HEK293 (cell line): Measurements from ENCODE around the gene MAK.

ENCODE experiments used
- CTCF ChIA-PET: fragments of 350-600 bp; formaldehyde crosslinking; extraction: SDS; loops from one replicate; lab custom pipeline; 2021; ENCODE audit warnings: antibody characterized with exemption; lab: Yijun Ruan, JAX
- POLR2A ChIA-PET: fragments of 300-600 bp; formaldehyde crosslinking; extraction: SDS; loops from one replicate; lab custom pipeline; 2020; ENCODE audit warnings: antibody characterized with exemption, inconsistent platforms; lab: Yijun Ruan, JAX
- H3K27ac ChIP-seq: fragments of 200-500 bp; sonication (Bioruptor generic); 2 replicates; pipeline ENCODE4 v1.5.1; 2014; ENCODE audit warnings: low read depth, low read length, control low read depth, inconsistent platforms; ENCODE audit errors: extremely low read depth
- H3K36me3 ChIP-seq, 2 experiments: fragments of 200-500 bp in 1 of 2; sonication (Bioruptor generic) in 1 of 2; 1 replicate in 1 of 2; 2 replicates in 1 of 2; pipeline ENCODE4 v1.5.1; 2014 to 2017; ENCODE audit warnings: inconsistent platforms in 2 of 2, low read length in 2 of 2; ENCODE audit not compliant: control insufficient read depth in 2 of 2, insufficient read depth in 1 of 2
- H3K4me1 ChIP-seq: fragments of 200-500 bp; sonication (Bioruptor generic); 2 replicates; pipeline ENCODE4 v1.5.1; 2014; ENCODE audit warnings: mild to moderate bottlenecking, low read length, inconsistent platforms; ENCODE audit not compliant: control insufficient read depth, insufficient read depth
- H3K4me3 ChIP-seq: 2 replicates; pipeline ENCODE4 v1.5.1; 2011; ENCODE audit warnings: low read depth, mild to moderate bottlenecking, control low read depth, low read length, moderate library complexity
- H3K9me3 ChIP-seq: fragments of 200-500 bp; sonication (Bioruptor generic); 2 replicates; pipeline ENCODE4 v1.5.1; 2014; ENCODE audit warnings: low read depth, low read length, inconsistent platforms; ENCODE audit not compliant: control insufficient read depth, insufficient read depth
- EGR2 ChIP-seq: fragments of 450-650 bp; formaldehyde crosslinking; IDR thresholded peaks from 2 replicates; pipeline ENCODE4 v1.5.1; 2016; ENCODE audit warnings: low read depth, missing biosample characterization, missing genetic modification characterization
- GLI2 ChIP-seq: fragments of 450-650 bp; formaldehyde crosslinking; IDR thresholded peaks from 2 replicates; pipeline ENCODE4; 2017; ENCODE audit warnings: missing biosample characterization, missing genetic modification characterization, low read depth, borderline replicate concordance
- SCRT1 ChIP-seq: fragments of 450-650 bp; formaldehyde crosslinking; IDR thresholded peaks from 2 replicates; pipeline ENCODE4 v1.5.1; 2016; ENCODE audit warnings: missing biosample characterization, missing genetic modification characterization, borderline replicate concordance
- TSHZ1 ChIP-seq: fragments of 450-650 bp; formaldehyde crosslinking; IDR thresholded peaks from 2 replicates; pipeline ENCODE4 v1.5.1; 2016; ENCODE audit warnings: missing biosample characterization, missing genetic modification characterization, borderline replicate concordance
- YY1 ChIP-seq: fragments of 450-650 bp; formaldehyde crosslinking; IDR thresholded peaks from 2 replicates; pipeline ENCODE4 v1.5.1; 2018; ENCODE audit warnings: missing biosample characterization, missing genetic modification characterization
- ZBTB1 ChIP-seq: fragments of 450-650 bp; formaldehyde crosslinking; IDR thresholded peaks from 2 replicates; pipeline ENCODE4 v1.5.1; 2016; ENCODE audit warnings: missing biosample characterization, missing genetic modification characterization
- ZBTB21 ChIP-seq: fragments of 450-650 bp; formaldehyde crosslinking; IDR thresholded peaks from 2 replicates; pipeline ENCODE4 v1.5.1; 2017; ENCODE audit warnings: missing biosample characterization, missing genetic modification characterization
- ZBTB7A ChIP-seq: fragments of 450-650 bp; formaldehyde crosslinking; IDR thresholded peaks from 2 replicates; pipeline ENCODE4 v1.5.1; 2016; ENCODE audit warnings: low read depth, missing biosample characterization, missing genetic modification characterization
- ZFP37 ChIP-seq: fragments of 450-650 bp; formaldehyde crosslinking; IDR thresholded peaks from 2 replicates; pipeline ENCODE4 v1.5.1; 2016; ENCODE audit warnings: missing biosample characterization, missing genetic modification characterization
- ZNF121 ChIP-seq: fragments of 450-650 bp; formaldehyde crosslinking; IDR thresholded peaks from 2 replicates; pipeline ENCODE4 v1.5.1; 2016; ENCODE audit warnings: missing biosample characterization, missing genetic modification characterization
- ZNF133 ChIP-seq: fragments of 450-650 bp; formaldehyde crosslinking; IDR thresholded peaks from 2 replicates; pipeline ENCODE4 v1.5.1; 2016; ENCODE audit warnings: missing biosample characterization, missing genetic modification characterization
- ZNF138 ChIP-seq: fragments of 450-650 bp; formaldehyde crosslinking; IDR thresholded peaks from 2 replicates; pipeline ENCODE4 v1.5.1; 2016; ENCODE audit warnings: missing biosample characterization, missing genetic modification characterization, borderline replicate concordance
- ZNF184 ChIP-seq: fragments of 450-650 bp; IDR thresholded peaks from 2 replicates; pipeline ENCODE4 v1.5.1; 2018; ENCODE audit warnings: missing biosample characterization, mild to moderate bottlenecking, missing genetic modification characterization
- ZNF239 ChIP-seq: fragments of 450-650 bp; formaldehyde crosslinking; IDR thresholded peaks from 2 replicates; pipeline ENCODE4 v1.5.1; 2016; ENCODE audit warnings: missing biosample characterization, missing genetic modification characterization
- ZNF292 ChIP-seq: fragments of 450-650 bp; formaldehyde crosslinking; IDR thresholded peaks from 2 replicates; pipeline ENCODE4 v1.5.1; 2016; ENCODE audit warnings: low read depth, missing biosample characterization, missing genetic modification characterization, borderline replicate concordance
- ZNF324 ChIP-seq: fragments of 450-650 bp; formaldehyde crosslinking; IDR thresholded peaks from 2 replicates; pipeline ENCODE4 v1.5.1; 2016; ENCODE audit warnings: missing biosample characterization, missing genetic modification characterization
- ZNF449 ChIP-seq: fragments of 450-650 bp; formaldehyde crosslinking; IDR thresholded peaks from 2 replicates; pipeline ENCODE4 v1.5.1; 2017; ENCODE audit warnings: missing biosample characterization, mild to moderate bottlenecking, missing genetic modification characterization, moderate library complexity
- ZNF473 ChIP-seq: fragments of 450-650 bp; formaldehyde crosslinking; IDR thresholded peaks from 2 replicates; pipeline ENCODE4 v1.5.1; 2017; ENCODE audit warnings: missing biosample characterization, missing genetic modification characterization
- ZNF501 ChIP-seq: fragments of 450-650 bp; formaldehyde crosslinking; IDR thresholded peaks from 2 replicates; pipeline ENCODE4 v1.5.1; 2016; ENCODE audit warnings: missing biosample characterization, missing genetic modification characterization
- ZNF623 ChIP-seq: fragments of 450-650 bp; formaldehyde crosslinking; IDR thresholded peaks from 2 replicates; pipeline ENCODE4 v1.5.1; 2016; ENCODE audit warnings: missing biosample characterization, missing genetic modification characterization
- ZNF626 ChIP-seq: fragments of 450-650 bp; sonication (Bioruptor Pico); formaldehyde crosslinking; IDR thresholded peaks from 2 replicates; pipeline ENCODE4 v1.5.1; 2018; ENCODE audit warnings: missing biosample characterization, missing genetic modification characterization, inconsistent platforms
- ZNF654 ChIP-seq: fragments of 450-650 bp; formaldehyde crosslinking; IDR thresholded peaks from 2 replicates; pipeline ENCODE4 v1.5.1; 2016; ENCODE audit warnings: low read depth, missing biosample characterization, missing genetic modification characterization
- ZNF707 ChIP-seq: fragments of 450-650 bp; formaldehyde crosslinking; IDR thresholded peaks from 2 replicates; pipeline ENCODE4 v1.5.1; 2016; ENCODE audit warnings: missing biosample characterization, missing genetic modification characterization
- ZNF776 ChIP-seq: fragments of 450-650 bp; formaldehyde crosslinking; IDR thresholded peaks from 2 replicates; pipeline ENCODE4 v1.5.0; 2017; ENCODE audit warnings: missing biosample characterization, missing genetic modification characterization, borderline replicate concordance
- ZNF785 ChIP-seq: fragments of 450-650 bp; formaldehyde crosslinking; IDR thresholded peaks from 2 replicates; pipeline ENCODE4 v1.5.1; 2016; ENCODE audit warnings: missing biosample characterization, missing genetic modification characterization

MAK gene

GRCh38 chr6:10875026-10875425 is 36.7 kb upstream of the MAK start:
- H3K4me3 ChIP-seq: no peak overlapping the region
- TF ChIP-seq ZNF776 (tag by site-specific recombination) (no peak), ZNF707 (no peak), ZNF654 (tag by site-specific recombination) (no peak), ZNF292 (tag by site-specific recombination) (no peak), SCRT1 (tag by site-specific recombination) (no peak), ZBTB1 (tag by site-specific recombination) (no peak), YY1 (tag by site-specific recombination) (no peak), ZNF623 (tag by site-specific recombination) (no peak), ZNF239 (tag by site-specific recombination) (no peak)
- CTCF ChIA-PET: interaction anchor here (0.5 to 1.3 kb wide), 4 partner anchors 11 to 77 kb away, joined by 3 to 4 read pairs (median 3); partner anchors contain the start of gene SYCP2L
- H3K36me3 ChIP-seq: no peaks in the 10 kb centered on the region
- H3K27ac ChIP-seq: no peak overlapping the region
- H3K9me3 ChIP-seq: no peaks in the 10 kb centered on the region
- POLR2A ChIA-PET: interaction anchor here (0.7 to 1.2 kb wide), 3 partner anchors 10 to 12 kb away, joined by 3 to 4 read pairs (median 3); partner anchors contain the start of gene SYCP2L
- no peaks in the 10 kb centered on the region for H3K4me1 ChIP-seq

- POLR2A ChIA-PET: interaction anchor here (0.7 to 0.8 kb wide), 2 partner anchors 11 to 13 kb away, joined by 3 to 4 read pairs; partner anchors contain the start of gene SYCP2L
- no peak for TF ChIP-seq ZFP37 (tag by site-specific recombination)
- no peak for TF ChIP-seq ZNF292 (tag by site-specific recombination)
- no peak for TF ChIP-seq GLI2 (tag by site-specific recombination)
- TF ChIP-seq ZBTB21 (tag by site-specific recombination): no peak
- no peak for TF ChIP-seq ZNF138
- TF ChIP-seq ZNF473: no peak
- no peak for TF ChIP-seq EGR2 (tag by site-specific recombination)
- TF ChIP-seq ZNF785: no peak
- no peak for TF ChIP-seq ZNF184 (tag by site-specific recombination)
- TF ChIP-seq ZNF121 (tag by site-specific recombination): no peak
- TF ChIP-seq ZBTB7A (tag by site-specific recombination): no peak
- TF ChIP-seq, all 188 proteins: peak for 0
- CTCF ChIA-PET: interaction anchor here (0.6 to 3.3 kb wide), 4 partner anchors 12 to 78 kb away, joined by 3 to 15 read pairs (median 4); partner anchors contain the start of gene SYCP2L
Observed at GRCh38 chr6:10874207-10874606, 35.9 kb upstream of the MAK start.

GRCh38 chr6:10873374-10873773 is 35.0 kb upstream of the MAK start:
- H3K4me1 ChIP-seq: no peaks in the 10 kb centered on the region
- TF ChIP-seq ZNF626 (tag by site-specific recombination): no peak
- H3K9me3 ChIP-seq: no peaks in the 10 kb centered on the region
- CTCF ChIA-PET: interaction anchor here (0.5 to 3.3 kb wide), 5 partner anchors 14 to 1128 kb away, joined by 3 to 15 read pairs (median 3); partner anchors contain the start of gene SYCP2L
- H3K36me3 ChIP-seq: no peaks in the 10 kb centered on the region
- H3K4me3 ChIP-seq: no peak overlapping the region
- POLR2A ChIA-PET: interaction anchor here (0.8 to 1.0 kb wide), 2 partner anchors 13 to 15 kb away, joined by 3 read pairs; partner anchors contain the start of gene SYCP2L
- H3K27ac ChIP-seq: no peak overlapping the region

More at GRCh38 chr6:10874207-10874606, 35.9 kb upstream of the MAK start:
- Histone ChIP-seq H3K4me1 (no peaks in the 10 kb centered on the region), H3K36me3 (no peaks in the 10 kb centered on the region), H3K4me3 (no peak overlapping the region), H3K9me3 (no peaks in the 10 kb centered on the region), H3K27ac (no peak overlapping the region)

GRCh38 chr6:10867952-10868351 is 29.6 kb upstream of the MAK start:
- no peaks in the 10 kb centered on the region for H3K36me3 ChIP-seq
- H3K27ac ChIP-seq: no peak overlapping the region
- POLR2A ChIA-PET: interaction anchor here (1.5 kb wide), 1 partner anchor 19 kb away, joined by 3 read pairs; the partner anchor contains the start of gene SYCP2L
- no peaks in the 10 kb centered on the region for H3K9me3 ChIP-seq
- no peak overlapping the region for H3K4me3 ChIP-seq
- 0 out of 2 replicates have a peak, but pooled peaks have one; percentile 27 for TF ChIP-seq ZNF133 (tag by site-specific recombination)
- no peak for TF ChIP-seq ZNF449
- no peak for TF ChIP-seq ZNF324 (tag by site-specific recombination)
- TF ChIP-seq TSHZ1 (tag by site-specific recombination): no peak
- TF ChIP-seq ZNF501 (tag by site-specific recombination): no peak
- TF ChIP-seq, all 188 proteins: peak for 1
- CTCF ChIA-PET: interaction anchor here (1.7 kb wide), 1 partner anchor 19 kb away, joined by 5 read pairs; the partner anchor contains the start of gene SYCP2L
- no peaks in the 10 kb centered on the region for H3K4me1 ChIP-seq
